ENCODE results near the gene TPO. TPM values are rescaled to one million over a fixed set of nuclear protein-coding genes. Genes with fewer than 3 reads are reported as not detected.

TPO gene
- total RNA-seq, 1 experiment from 2014 or later: not detected

DNA sequence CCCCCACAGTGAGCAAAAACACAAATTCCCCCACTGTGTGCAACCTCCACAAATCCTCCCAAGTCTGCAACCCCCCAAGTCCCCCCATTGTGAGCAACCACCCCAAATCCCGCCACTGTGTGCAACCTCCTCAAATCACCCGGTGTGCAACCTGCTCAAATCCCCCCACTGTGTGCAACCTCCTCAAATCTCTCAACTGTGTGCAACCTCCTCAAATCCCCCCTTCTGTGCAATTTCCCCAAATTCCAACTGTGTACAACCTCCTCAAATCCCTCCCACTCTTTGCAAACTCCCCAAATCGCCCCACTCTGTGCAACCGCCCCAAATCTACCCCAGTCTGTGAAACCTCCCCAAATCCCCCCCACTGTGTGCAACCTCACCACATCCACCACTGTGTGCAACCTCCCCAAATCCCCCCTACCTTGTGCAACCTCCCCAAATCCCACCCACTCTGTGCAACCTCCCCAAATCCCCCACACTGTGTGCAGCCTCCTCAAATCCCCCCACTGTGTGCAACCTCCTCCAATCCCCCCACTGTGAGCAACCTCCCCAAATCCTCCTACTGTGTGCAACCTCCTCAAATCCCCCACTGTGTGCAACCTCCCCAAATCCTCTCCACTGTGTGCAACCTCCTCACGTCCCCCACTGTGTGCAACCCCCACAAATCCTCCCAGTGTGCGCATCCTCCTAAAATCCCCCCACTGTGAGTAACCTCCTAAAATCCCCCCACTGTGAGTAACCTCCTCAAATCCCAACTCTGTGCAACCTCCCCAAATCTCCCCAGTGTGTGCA lies 115.2 kb downstream of the TPO start:
- no peaks in the 10 kb centered on the region for H3K9me3 Mint-ChIP-seq (ENCODE audit: unreplicated experiment)
- ChIA-PET CTCF (no interaction called here), POLR2A (no interaction called here)
- intact Hi-C loops (cut with micrococcal nuclease): no loop called here
- no peak for DNase-seq (ENCODE audit: unreplicated experiment)
- H3K4me1 Mint-ChIP-seq (ENCODE audit: insufficient read depth, unreplicated experiment): no peaks in the 10 kb centered on the region
- TF ChIP-seq, protein P1, sequence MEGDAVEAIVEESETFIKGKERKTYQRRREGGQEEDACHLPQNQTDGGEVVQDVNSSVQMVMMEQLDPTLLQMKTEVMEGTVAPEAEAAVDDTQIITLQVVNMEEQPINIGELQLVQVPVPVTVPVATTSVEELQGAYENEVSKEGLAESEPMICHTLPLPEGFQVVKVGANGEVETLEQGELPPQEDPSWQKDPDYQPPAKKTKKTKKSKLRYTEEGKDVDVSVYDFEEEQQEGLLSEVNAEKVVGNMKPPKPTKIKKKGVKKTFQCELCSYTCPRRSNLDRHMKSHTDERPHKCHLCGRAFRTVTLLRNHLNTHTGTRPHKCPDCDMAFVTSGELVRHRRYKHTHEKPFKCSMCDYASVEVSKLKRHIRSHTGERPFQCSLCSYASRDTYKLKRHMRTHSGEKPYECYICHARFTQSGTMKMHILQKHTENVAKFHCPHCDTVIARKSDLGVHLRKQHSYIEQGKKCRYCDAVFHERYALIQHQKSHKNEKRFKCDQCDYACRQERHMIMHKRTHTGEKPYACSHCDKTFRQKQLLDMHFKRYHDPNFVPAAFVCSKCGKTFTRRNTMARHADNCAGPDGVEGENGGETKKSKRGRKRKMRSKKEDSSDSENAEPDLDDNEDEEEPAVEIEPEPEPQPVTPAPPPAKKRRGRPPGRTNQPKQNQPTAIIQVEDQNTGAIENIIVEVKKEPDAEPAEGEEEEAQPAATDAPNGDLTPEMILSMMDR (IDR thresholded peaks at IDR 0.05; ENCODE audit: unreplicated experiment): no peak
- H3K27me3 Mint-ChIP-seq (ENCODE audit: insufficient read depth, unreplicated experiment): no peaks in the 10 kb centered on the region
- BruUV-seq (replicated peaks): no TSS peak
- H3K27ac Mint-ChIP-seq (ENCODE audit: low read depth, unreplicated experiment): no peak overlapping the region
- H3K4me3 Mint-ChIP-seq (ENCODE audit: unreplicated experiment): no peak overlapping the region
- no peaks in the 10 kb centered on the region for H3K36me3 Mint-ChIP-seq (ENCODE audit: insufficient read depth, unreplicated experiment)

DNA sequence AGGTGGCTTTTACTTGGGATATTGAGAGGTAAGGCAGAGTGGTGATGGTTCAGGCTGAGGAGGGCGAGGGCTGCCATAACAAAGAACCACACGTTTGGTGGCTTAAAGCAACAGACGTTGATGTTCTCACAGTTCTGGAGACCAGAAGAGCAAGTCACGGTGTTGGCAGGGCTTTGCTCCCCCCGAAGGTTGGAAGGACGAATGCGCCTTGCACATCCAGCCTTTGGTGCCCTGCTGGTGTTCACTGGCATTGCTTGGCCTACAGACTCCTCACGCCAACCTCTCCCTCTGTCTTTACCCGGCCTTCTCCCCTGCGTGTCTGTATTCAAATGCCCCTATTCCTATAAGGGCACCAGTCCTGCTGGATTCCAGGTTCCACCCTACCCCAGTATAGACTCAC lies 125.4 kb downstream of the TPO start:
- BruUV-seq (replicated peaks): no TSS peak
- DNase-seq (ENCODE audit: unreplicated experiment): peak; percentile 44
- H3K27me3 Mint-ChIP-seq (ENCODE audit: insufficient read depth, unreplicated experiment): no peaks in the 10 kb centered on the region
- no peaks in the 10 kb centered on the region for H3K9me3 Mint-ChIP-seq (ENCODE audit: unreplicated experiment)
- TF ChIP-seq, protein P1 (IDR thresholded peaks at IDR 0.05; ENCODE audit: unreplicated experiment): peak; percentile 53
- ChIA-PET POLR2A (no interaction called here), CTCF (interaction anchor here (0.6 to 1.7 kb wide), 4 partner anchors 12 to 914 kb away, joined by 3 to 6 read pairs (median 5); no protein-coding TSS in a partner anchor)
- H3K27ac Mint-ChIP-seq (ENCODE audit: low read depth, unreplicated experiment): no peak overlapping the region
- H3K4me1 Mint-ChIP-seq (ENCODE audit: insufficient read depth, unreplicated experiment): no peaks in the 10 kb centered on the region
- intact Hi-C loops (cut with micrococcal nuclease): no loop called here
- no peak overlapping the region for H3K4me3 Mint-ChIP-seq (ENCODE audit: unreplicated experiment)
- H3K36me3 Mint-ChIP-seq (ENCODE audit: insufficient read depth, unreplicated experiment): no peaks in the 10 kb centered on the region

DNA sequence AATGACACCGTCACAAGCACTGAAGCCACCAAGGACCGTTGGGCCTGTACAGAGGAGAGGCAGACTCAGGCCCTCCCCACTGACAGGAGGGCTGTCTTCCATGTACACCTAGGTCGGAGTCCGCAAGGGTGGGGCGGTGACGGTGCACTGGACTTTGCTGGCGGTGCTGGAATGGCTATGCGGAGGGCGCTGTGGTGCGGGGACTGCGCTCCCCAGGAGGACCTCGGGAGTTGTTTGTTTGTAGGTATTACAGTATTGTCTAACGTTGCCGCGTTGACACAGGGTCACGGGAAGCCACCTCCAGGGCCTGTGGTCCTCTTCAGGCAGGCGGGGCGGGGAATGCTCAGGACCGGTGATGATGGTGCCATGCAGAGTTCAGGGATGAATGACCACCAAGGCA lies 126.2 kb downstream of the TPO start:
- H3K27ac Mint-ChIP-seq (ENCODE audit: low read depth, unreplicated experiment): no peak overlapping the region

DNA sequence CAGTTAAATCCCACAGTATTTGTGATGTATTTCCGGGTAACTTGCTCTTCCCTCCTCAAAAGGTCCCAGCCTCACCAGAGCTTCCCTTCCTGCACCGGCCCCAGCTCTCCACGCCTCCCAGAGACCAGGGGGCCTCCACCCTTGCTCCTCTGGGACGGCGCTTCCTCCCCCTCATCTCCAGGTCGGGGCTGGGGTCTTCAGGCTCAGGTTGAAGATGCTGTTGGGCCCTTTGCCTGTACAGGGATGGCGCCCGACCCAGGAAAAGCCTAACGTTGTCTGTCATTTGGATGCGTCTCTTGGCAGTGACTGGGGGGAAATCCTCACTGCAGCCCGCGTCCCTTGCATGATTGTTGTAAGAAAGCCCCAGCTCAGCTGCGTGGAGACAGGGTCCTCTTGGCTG lies 126.7 kb downstream of the TPO start:
- CTCF ChIA-PET: interaction anchor here (0.6 to 1.7 kb wide), 6 partner anchors 11 to 841 kb away, joined by 3 to 6 read pairs (median 4); no protein-coding TSS in a partner anchor
- intact Hi-C loops (cut with micrococcal nuclease): no loop called here
- H3K27me3 Mint-ChIP-seq (ENCODE audit: insufficient read depth, unreplicated experiment): no peaks in the 10 kb centered on the region
- no TSS peak for BruUV-seq (replicated peaks)
- no peaks in the 10 kb centered on the region for H3K9me3 Mint-ChIP-seq (ENCODE audit: unreplicated experiment)
- H3K27ac Mint-ChIP-seq (ENCODE audit: low read depth, unreplicated experiment): no peak overlapping the region
- H3K4me3 Mint-ChIP-seq (ENCODE audit: unreplicated experiment): no peak overlapping the region
- TF ChIP-seq, protein P1 (IDR thresholded peaks at IDR 0.05; ENCODE audit: unreplicated experiment): no peak
- no peaks in the 10 kb centered on the region for H3K36me3 Mint-ChIP-seq (ENCODE audit: insufficient read depth, unreplicated experiment)
- H3K4me1 Mint-ChIP-seq (ENCODE audit: insufficient read depth, unreplicated experiment): no peaks in the 10 kb centered on the region
- POLR2A ChIA-PET: no interaction called here
- no peak for DNase-seq (ENCODE audit: unreplicated experiment)

More for the DNA sequence above, 126.2 kb downstream of the TPO start:
- no peaks in the 10 kb centered on the region for H3K9me3 Mint-ChIP-seq (ENCODE audit: unreplicated experiment)
- CTCF ChIA-PET: interaction anchor here (0.6 to 1.7 kb wide), 6 partner anchors 11 to 840 kb away, joined by 3 to 6 read pairs (median 4); no protein-coding TSS in a partner anchor
- H3K4me3 Mint-ChIP-seq (ENCODE audit: unreplicated experiment): no peak overlapping the region
- POLR2A ChIA-PET: no interaction called here
- H3K36me3 Mint-ChIP-seq (ENCODE audit: insufficient read depth, unreplicated experiment): no peaks in the 10 kb centered on the region
- H3K27me3 Mint-ChIP-seq (ENCODE audit: insufficient read depth, unreplicated experiment): no peaks in the 10 kb centered on the region
- DNase-seq (ENCODE audit: unreplicated experiment): no peak
- TF ChIP-seq, protein P1 (IDR thresholded peaks at IDR 0.05; ENCODE audit: unreplicated experiment): no peak
- no TSS peak for BruUV-seq (replicated peaks)
- intact Hi-C loops (cut with micrococcal nuclease): no loop called here
- H3K4me1 Mint-ChIP-seq (ENCODE audit: insufficient read depth, unreplicated experiment): no peaks in the 10 kb centered on the region

Measured in MCF 10A (cell line).